T-cell (primary cell): ENCODE measurements around the gene C19orf85. TPM values are rescaled to one million over a fixed set of nuclear protein-coding genes. Genes with fewer than 3 reads are reported as not detected.
A peak's percentile ranks its signal among the peaks of the same experiment; 100 is the strongest.

Experiments used
- ATAC-seq, 4 experiments: fragments of 200-7000 bp in 3 of 4; fragments of 150-1000 bp in 1 of 4; cut with Tn5 transposase; replicated peaks in 1 of 4; 1 replicate in 3 of 4; 2 replicates in 1 of 4; pipeline ENCODE4 v1.10.0; 2021; ENCODE audit warnings: moderate library complexity in 3 of 4, mild to moderate bottlenecking in 2 of 4, moderate number of reproducible peaks in 1 of 4
- CTCF ChIA-PET, 2 donors: fragments of 300-600 bp; sonication (Branson Sonifier 250); formaldehyde crosslinking; loops; one replicate each; lab custom pipeline; 2022; ENCODE audit warnings: antibody characterized with exemption in 2 of 2; lab: Charles Lee
- POLR2A ChIA-PET, 2 donors: fragments of 300-600 bp; sonication (Branson Sonifier 250); formaldehyde crosslinking; loops; one replicate each; lab custom pipeline; 2022; ENCODE audit warnings: antibody characterized with exemption in 2 of 2; lab: Charles Lee
- DNase-seq, 35 experiments: peaks; one replicate each; pipeline versions ENCODE4 v3.0.0 to v3.0.0-alpha.2; 2013 to 2023
- H3K27ac ChIP-seq: one replicate; pipeline ENCODE4 v1.5.1; 2013; ENCODE audit warnings: low read length
- H3K27me3 ChIP-seq, 2 experiments: replicated peaks in 1 of 2; 1 replicate in 1 of 2; 2 replicates in 1 of 2; pipeline versions ENCODE4 v1.6.1 to v1.7.0; 2013; ENCODE audit warnings: low read length in 1 of 2, mixed read lengths in 1 of 2; ENCODE audit not compliant: control insufficient read depth in 2 of 2, insufficient read depth in 2 of 2; ENCODE audit errors: extremely low read depth in 1 of 2
- H3K36me3 ChIP-seq, 2 donors: 1 replicate in 1 of 2; 2 replicates in 1 of 2; pipeline versions ENCODE4 v1.6.1 to v1.7.0; 2013; ENCODE audit warnings: low read length in 1 of 2; ENCODE audit not compliant: control insufficient read depth in 2 of 2, insufficient read depth in 1 of 2; ENCODE audit errors: extremely low read depth in 1 of 2
- H3K4me1 ChIP-seq, 2 experiments: 1 replicate in 1 of 2; 2 replicates in 1 of 2; pipeline versions ENCODE4 v1.6.1 to v1.7.0; 2013; ENCODE audit warnings: low read length in 2 of 2, mixed read lengths in 1 of 2; ENCODE audit not compliant: insufficient read depth in 2 of 2, control insufficient read depth in 1 of 2; ENCODE audit errors: extremely low read depth in 1 of 2
- H3K4me3 ChIP-seq, 2 donors: 1 replicate in 1 of 2; 2 replicates in 1 of 2; pipeline versions ENCODE4 v1.5.1 to v1.7.0; 2013; ENCODE audit warnings: mild to moderate bottlenecking in 2 of 2, low read length in 1 of 2, moderate library complexity in 1 of 2; ENCODE audit not compliant: control insufficient read depth in 1 of 2; ENCODE audit errors: extremely low read depth in 1 of 2
- H3K9me3 ChIP-seq: 2 replicates; pipeline ENCODE4 v1.7.0; 2013
- H3K27ac Mint-ChIP-seq, 2 donors: one replicate each; pipeline ENCODE4 v1.8.0; 2020 to 2021; ENCODE audit warnings: mild to moderate bottlenecking in 2 of 2, mixed read lengths in 2 of 2
- H3K27me3 Mint-ChIP-seq, 2 donors: one replicate each; pipeline ENCODE4 v1.8.0; 2021 to 2022; ENCODE audit warnings: mixed read lengths in 2 of 2
- H3K36me3 Mint-ChIP-seq: one replicate; pipeline ENCODE4 v1.8.0; 2021; ENCODE audit warnings: mixed read lengths
- H3K4me1 Mint-ChIP-seq, 3 donors: one replicate each; pipeline ENCODE4 v1.8.0; 2020 to 2022; ENCODE audit warnings: mixed read lengths in 3 of 3, mild to moderate bottlenecking in 1 of 3
- H3K4me3 Mint-ChIP-seq, 3 donors: one replicate each; pipeline ENCODE4 v1.8.0; 2020 to 2022; ENCODE audit warnings: mild to moderate bottlenecking in 3 of 3, mixed read lengths in 3 of 3, moderate library complexity in 3 of 3
- H3K9me3 Mint-ChIP-seq, 3 donors: one replicate each; pipeline ENCODE4 v1.8.0; 2020 to 2022; ENCODE audit warnings: mixed read lengths in 3 of 3
- WGBS: methylation state at CpG from one replicate; pipeline ENCODE4 v1.1.5; 2013; ENCODE audit warnings: missing lambda C conversion rate; ENCODE audit not compliant: insufficient coverage; 5-methylcytosine and 5-hydroxymethylcytosine counted together
- total RNA-seq, 35 experiments: library from RNA in 6 of 35; stranded (reverse) in 6 of 35; fragments of 120-200 nt in 1 of 35; gene quantifications; one replicate each; pipeline versions ENCODE4 v1.2.1 to v1.2.4 and lab custom pipeline; 2013 to 2026

C19orf85 gene
- total RNA-seq, 5 donors from 2014 or later (not counting 1 experiment from before 2014, with no cell fraction given), result not detected

DNA sequence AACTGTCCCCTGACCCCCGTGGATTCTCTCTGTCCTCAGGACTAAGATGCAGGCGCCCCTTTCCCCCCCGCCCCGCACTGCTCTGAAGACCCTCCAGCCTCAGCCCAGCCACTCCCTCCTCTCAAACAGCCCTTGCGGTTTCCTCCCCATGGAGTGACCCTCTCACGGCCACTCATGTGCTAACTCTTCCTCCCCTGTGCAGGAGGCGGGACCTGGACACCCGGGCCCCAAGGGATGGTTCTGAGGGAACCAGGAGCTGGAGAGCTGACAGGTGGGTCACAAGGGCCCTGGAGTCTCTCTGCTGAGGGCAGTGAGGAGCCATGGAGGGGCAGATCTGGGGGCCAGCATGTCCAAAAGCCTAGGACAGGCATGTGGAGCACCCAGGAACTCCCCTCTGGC is 5.0 kb downstream of the C19orf85 start:
- H3K27me3 Mint-ChIP-seq, result peaks cover 3% of the 10 kb centered on the region in 2 donors
- H3K4me1 Mint-ChIP-seq, result peaks cover 20 to 30% (median 25%) of the 10 kb centered on the region in 3 donors
- ChIA-PET CTCF (interaction anchor here (0.6 to 1.2 kb wide), 2 partner anchors 8 to 56 kb away, joined by 4 to 7 read pairs; no protein-coding TSS in a partner anchor), POLR2A (interaction anchor here in 1 of 2 donors (0.6 kb wide), 1 partner anchor 21 kb away, joined by 3 read pairs; no protein-coding TSS in a partner anchor)
- no peak for ATAC-seq
- peaks cover 0 to 19% of the 10 kb centered on the region in 2 experiments for H3K4me1 ChIP-seq
- H3K27me3 ChIP-seq, result peaks cover 0 to 4% of the 10 kb centered on the region in 2 experiments
- no peak overlapping the region for H3K27ac ChIP-seq
- WGBS, result 83% methylated on average over 8 of the region's 8 CpGs
- peak overlapping the region in 2 of 3 donors; percentile 24 to 88 for H3K4me3 Mint-ChIP-seq
- H3K9me3 Mint-ChIP-seq, result no peaks in the 10 kb centered on the region
- DNase-seq, result no peak
- H3K27ac Mint-ChIP-seq, result no peak overlapping the region
- no peaks in the 10 kb centered on the region for H3K36me3 ChIP-seq
- H3K9me3 ChIP-seq, result no peaks in the 10 kb centered on the region
- H3K4me3 ChIP-seq, result no peak overlapping the region
- H3K36me3 Mint-ChIP-seq, result peaks cover 8% of the 10 kb centered on the region

GRCh38 chr19:55457683-55458457 is 6.7 kb downstream of the C19orf85 start:
- H3K27me3 Mint-ChIP-seq, result peaks cover 11 to 14% of the 10 kb centered on the region in 2 donors
- no peak overlapping the region for H3K27ac Mint-ChIP-seq
- H3K27ac ChIP-seq, result no peak overlapping the region
- H3K9me3 ChIP-seq, result no peaks in the 10 kb centered on the region
- DNase-seq (no peak), ATAC-seq (no peak)
- WGBS, result 63% methylated on average over 7 of the region's 16 CpGs
- H3K4me3 ChIP-seq, result no peak overlapping the region
- H3K36me3 ChIP-seq, result no peaks in the 10 kb centered on the region
- peaks cover 0 to 24% of the 10 kb centered on the region in 2 experiments for H3K4me1 ChIP-seq
- ChIA-PET POLR2A (interaction anchor here in 1 of 2 donors (0.7 kb wide), 1 partner anchor 169 kb away, joined by 4 read pairs; no protein-coding TSS in a partner anchor), CTCF (no interaction called here)
- peaks cover 0 to 18% of the 10 kb centered on the region in 2 experiments for H3K27me3 ChIP-seq
- H3K4me1 Mint-ChIP-seq, result peaks cover 26 to 40% (median 35%) of the 10 kb centered on the region in 3 donors
- peaks cover 11% of the 10 kb centered on the region for H3K36me3 Mint-ChIP-seq
- H3K9me3 Mint-ChIP-seq, result no peaks in the 10 kb centered on the region
- no peak overlapping the region for H3K4me3 Mint-ChIP-seq

- H3K4me3 ChIP-seq, result no peak overlapping the region
- no peak overlapping the region for H3K27ac Mint-ChIP-seq
- H3K27me3 ChIP-seq, result peaks cover 0 to 33% of the 10 kb centered on the region in 2 experiments
- H3K4me1 ChIP-seq, result peaks cover 5 to 31% of the 10 kb centered on the region in 2 experiments
- ChIA-PET POLR2A (no interaction called here), CTCF (no interaction called here)
- peaks cover 14 to 20% of the 10 kb centered on the region in 2 donors for H3K27me3 Mint-ChIP-seq
- no peak for ATAC-seq
- H3K4me3 Mint-ChIP-seq, result no peak overlapping the region
- WGBS, result 94% methylated on average over 13 of the region's 14 CpGs
- H3K36me3 Mint-ChIP-seq, result peaks cover 11% of the 10 kb centered on the region
- H3K9me3 ChIP-seq, result no peaks in the 10 kb centered on the region
- no peaks in the 10 kb centered on the region for H3K36me3 ChIP-seq
- no peak overlapping the region for H3K27ac ChIP-seq
- H3K4me1 Mint-ChIP-seq, result peaks cover 23 to 31% (median 26%) of the 10 kb centered on the region in 3 donors
- no peak for DNase-seq
- no peaks in the 10 kb centered on the region for H3K9me3 Mint-ChIP-seq
Measured at GRCh38 chr19:55456347-55456746, 8.2 kb downstream of the C19orf85 start.

GRCh38 chr19:55455576-55456235 is 8.8 kb downstream of the C19orf85 start:
- CTCF ChIA-PET, result no interaction called here
- H3K4me3 ChIP-seq, result no peak overlapping the region

DNA sequence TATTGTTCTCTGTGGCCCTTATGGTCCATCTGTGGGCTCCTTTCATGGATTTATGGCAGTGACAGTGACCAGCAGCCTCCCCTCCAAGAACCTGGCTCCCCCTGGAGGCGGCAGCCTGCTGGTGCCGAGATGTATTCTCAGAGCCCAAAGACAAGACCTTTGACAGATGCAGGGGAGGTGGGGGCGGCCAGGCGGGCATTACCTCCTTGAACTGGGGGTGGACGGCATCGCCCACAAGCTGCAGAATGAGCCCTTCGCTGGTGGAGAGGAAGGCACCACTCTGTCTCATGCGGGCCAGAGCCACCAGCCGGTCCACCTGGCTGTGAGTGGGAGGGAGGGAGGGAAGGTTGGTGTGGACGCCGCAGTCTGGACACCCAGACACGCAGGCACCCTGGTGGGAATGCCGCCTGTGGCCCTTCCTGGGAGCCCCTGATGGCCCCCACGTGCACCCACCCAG is 9.7 kb downstream of the C19orf85 start:
- WGBS, result 72% methylated on average over 11 of the region's 14 CpGs
- peaks cover 21 to 24% of the 10 kb centered on the region in 2 donors for H3K27me3 Mint-ChIP-seq
- peak in 1 of 4 experiments; percentile 35 for ATAC-seq

More at GRCh38 chr19:55455576-55456235, 8.8 kb downstream of the C19orf85 start:
- no peak overlapping the region for H3K27ac Mint-ChIP-seq
- H3K4me1 ChIP-seq, result peaks cover 5 to 29% of the 10 kb centered on the region in 2 experiments
- H3K27me3 Mint-ChIP-seq, result peaks cover 17 to 20% of the 10 kb centered on the region in 2 donors
- H3K4me1 Mint-ChIP-seq, result peaks cover 20 to 30% (median 24%) of the 10 kb centered on the region in 3 donors
- 76% methylated on average over 11 of the region's 11 CpGs for WGBS
- no peaks in the 10 kb centered on the region for H3K9me3 Mint-ChIP-seq
- no peak overlapping the region for H3K4me3 Mint-ChIP-seq
- no peak for DNase-seq
- no peaks in the 10 kb centered on the region for H3K36me3 ChIP-seq
- no peak for ATAC-seq
- no peak overlapping the region for H3K27ac ChIP-seq
- peaks cover 11% of the 10 kb centered on the region for H3K36me3 Mint-ChIP-seq
- no peaks in the 10 kb centered on the region for H3K9me3 ChIP-seq
- POLR2A ChIA-PET, result no interaction called here
- peaks cover 0 to 38% of the 10 kb centered on the region in 2 experiments for H3K27me3 ChIP-seq

More for the DNA sequence above, 9.7 kb downstream of the C19orf85 start:
- H3K27ac Mint-ChIP-seq, result no peak overlapping the region
- ChIA-PET CTCF (no interaction called here), POLR2A (no interaction called here)
- peak in 25 of 35 experiments; percentile 20 to 61 (median 44) for DNase-seq
- H3K4me3 Mint-ChIP-seq, result peak overlapping the region in 1 of 3 donors; percentile 35
- no peak overlapping the region for H3K27ac ChIP-seq
- H3K4me3 ChIP-seq, result no peak overlapping the region
- H3K9me3 Mint-ChIP-seq, result no peaks in the 10 kb centered on the region
- peaks cover 11% of the 10 kb centered on the region for H3K36me3 Mint-ChIP-seq
- no peaks in the 10 kb centered on the region for H3K36me3 ChIP-seq
- H3K4me1 Mint-ChIP-seq, result peaks cover 11 to 25% (median 20%) of the 10 kb centered on the region in 3 donors
- peaks cover 0 to 45% of the 10 kb centered on the region in 2 experiments for H3K27me3 ChIP-seq
- H3K4me1 ChIP-seq, result peaks cover 5 to 25% of the 10 kb centered on the region in 2 experiments
- no peaks in the 10 kb centered on the region for H3K9me3 ChIP-seq
